K562 (cell line): ENCODE measurements around the gene NMUR1. TPM values are rescaled to one million over a fixed set of nuclear protein-coding genes. Genes with fewer than 3 reads are reported as not detected.

Experiments
- ATAC-seq: fragments of 200-7000 bp; cut with Tn5 transposase; 3 replicates; pipeline ENCODE4 v1.9.1; 2020; ENCODE audit warnings: moderate library complexity
- BruUV-seq: library from RNA; stranded (reverse); fragments of 400-500 nt; replicated peaks from 2 replicates; lab custom pipeline; 2021; lab: Mats Ljungman, UMichigan
- CTCF ChIA-PET: fragments of 300-600 bp; formaldehyde crosslinking; extraction: SDS; loops from one replicate; lab custom pipeline; 2021; ENCODE audit warnings: low intra/inter-chr PET ratio; lab: Yijun Ruan, JAX
- POLR2A ChIA-PET: fragments of 300-600, 350-650 bp; sonication (Branson Sonifier 250); formaldehyde crosslinking; extraction: SDS; loops from one replicate; lab custom pipeline; 2021; ENCODE audit warnings: antibody characterized with exemption, inconsistent platforms; lab: Yijun Ruan, JAX
- DNase-seq, 4 experiments: peaks; one replicate each; pipeline versions ENCODE4 v3.0.0 to v3.0.0-alpha.2; 2011 to 2018; ENCODE audit warnings: low spot score in 3 of 4, mixed read lengths in 3 of 4; ENCODE audit errors: extremely low read depth in 1 of 4
- FAIRE-seq: peaks from 2 replicates; lab custom pipeline; 2011; peaks lifted over from hg19 to GRCh38; lab: Jason Lieb, UNC
- H2AFZ ChIP-seq: 2 replicates; pipeline ENCODE4 v1.6.0; 2011; ENCODE audit warnings: low read depth, low read length, control low read depth, inconsistent platforms
- H3K27ac ChIP-seq: fragments of 200-600 bp; 3 replicates; pipeline ENCODE4 v1.8.0; 2011; ENCODE audit warnings: low read depth, mild to moderate bottlenecking, control low read depth, inconsistent platforms, low read length, moderate library complexity, mixed read lengths; ENCODE audit errors: extremely low read depth
- H3K27me3 ChIP-seq, 2 experiments: fragments of 300-600 bp in 1 of 2; 2 replicates in 1 of 2; 3 replicates in 1 of 2; pipeline versions ENCODE4 v1.6.0 to v1.8.0; 2011; ENCODE audit warnings: inconsistent platforms in 2 of 2, low read length in 2 of 2, mild to moderate bottlenecking in 1 of 2, mixed read lengths in 1 of 2, moderate library complexity in 1 of 2; ENCODE audit not compliant: control insufficient read depth in 2 of 2, insufficient read depth in 2 of 2
- H3K36me3 ChIP-seq: fragments of 300-600 bp; 3 replicates; pipeline ENCODE4 v1.8.0; 2011; ENCODE audit warnings: mild to moderate bottlenecking, low read length, inconsistent platforms; ENCODE audit not compliant: control insufficient read depth, insufficient read depth
- H3K4me1 ChIP-seq, 2 experiments: fragments of 200-600 bp in 1 of 2; replicated peaks in 1 of 2; 2 replicates in 1 of 2; 3 replicates in 1 of 2; pipeline versions ENCODE4 v1.5.1 to v1.8.0; 2011; ENCODE audit warnings: inconsistent platforms in 2 of 2, low read length in 2 of 2, mild to moderate bottlenecking in 1 of 2, mixed read lengths in 1 of 2, moderate library complexity in 1 of 2; ENCODE audit not compliant: control insufficient read depth in 2 of 2, insufficient read depth in 2 of 2
- H3K4me2 ChIP-seq: 2 replicates; pipeline ENCODE4 v1.6.1; 2011; ENCODE audit warnings: low read length, control low read depth, inconsistent platforms, mixed read lengths; ENCODE audit not compliant: insufficient read depth
- H3K4me3 ChIP-seq: fragments of 200-600 bp; sonication (generic), shearing (Covaris generic); 2 replicates; pipeline ENCODE4 v1.5.1; 2016; ENCODE audit warnings: control low read depth, inconsistent platforms
- H3K79me2 ChIP-seq: fragments of 200-600 bp; 3 replicates; pipeline ENCODE4 v1.8.0; 2011; ENCODE audit warnings: low read length, inconsistent platforms; ENCODE audit not compliant: control insufficient read depth, insufficient read depth
- H3K9ac ChIP-seq, 2 experiments: 2 replicates each; pipeline versions ENCODE4 v1.6.0 to v1.6.1; 2011; ENCODE audit warnings: low read depth in 2 of 2, low read length in 2 of 2, control low read depth in 1 of 2, inconsistent platforms in 1 of 2, mild to moderate bottlenecking in 1 of 2, mixed read lengths in 1 of 2; ENCODE audit not compliant: insufficient read depth in 1 of 2
- H3K9me1 ChIP-seq: one replicate; pipeline ENCODE4 v1.6.0; 2011; ENCODE audit warnings: inconsistent platforms, mild to moderate bottlenecking, low read length, moderate library complexity; ENCODE audit not compliant: control insufficient read depth, insufficient read depth
- H3K9me3 ChIP-seq: replicated peaks from 2 replicates; pipeline ENCODE4 v1.5.1; 2011; ENCODE audit warnings: low read depth, low read length, inconsistent platforms; ENCODE audit not compliant: control insufficient read depth, insufficient read depth
- H4K20me1 ChIP-seq: replicated peaks from 2 replicates; pipeline ENCODE4 v1.6.1; 2011; ENCODE audit warnings: low read length, inconsistent platforms, mixed read lengths; ENCODE audit not compliant: control insufficient read depth, insufficient read depth
- CBX5 ChIP-seq: IDR thresholded peaks from 2 replicates; pipeline ENCODE4 v1.6.1; 2014; ENCODE audit warnings: low read depth, borderline replicate concordance
- EP400 ChIP-seq: fragments of 450-650 bp; IDR thresholded peaks from 2 replicates; pipeline ENCODE4 v1.6.1; 2017; ENCODE audit warnings: antibody characterized with exemption, mild to moderate bottlenecking, moderate library complexity
- MEF2A ChIP-seq: IDR thresholded peaks from 2 replicates; pipeline ENCODE4 v1.6.1; 2011; ENCODE audit warnings: low read depth, mild to moderate bottlenecking, low read length, moderate library complexity; ENCODE audit not compliant: control insufficient read depth
- MGA ChIP-seq: fragments of 450-650 bp; IDR thresholded peaks from 2 replicates; pipeline ENCODE4 v1.6.1; 2016; ENCODE audit warnings: mild to moderate bottlenecking, moderate library complexity
- NCOR1 ChIP-seq: fragments of 450-650 bp; IDR thresholded peaks from 2 replicates; pipeline ENCODE4 v1.6.1; 2016; ENCODE audit warnings: mild to moderate bottlenecking, moderate library complexity
- PHF20 ChIP-seq: fragments of 450-650 bp; IDR thresholded peaks from 2 replicates; pipeline ENCODE4 v1.6.1; 2018; ENCODE audit not compliant: partially characterized antibody
- POLR2H ChIP-seq: IDR thresholded peaks from 2 replicates; pipeline ENCODE4 v1.6.1; 2016; ENCODE audit warnings: missing genetic modification characterization, low read depth, mild to moderate bottlenecking, control low read depth, missing compliant biosample characterization, moderate library complexity
- SMAD3 ChIP-seq: fragments of 450-650 bp; formaldehyde crosslinking; conservative IDR thresholded peaks from 2 replicates; pipeline ENCODE4 v1.4.0; 2020; ENCODE audit warnings: mild to moderate bottlenecking
- SRSF9 ChIP-seq: fragments of 200-400 bp; formaldehyde crosslinking; IDR thresholded peaks from 2 replicates; pipeline ENCODE4 v1.6.1; 2017; ENCODE audit warnings: low read depth, low read length, borderline replicate concordance
- ZNF324 ChIP-seq: fragments of 250-450 bp; sonication (Bioruptor Pico); IDR thresholded peaks from 2 replicates; pipeline ENCODE4 v1.4.0; 2020; ENCODE audit warnings: mild to moderate bottlenecking
- WGBS: fragments of 100-300 bp; shearing (Covaris generic); methylation state at CpG from one replicate; pipeline ENCODE4 v1.1.6; 2016; ENCODE audit warnings: low coverage, mixed read lengths; ENCODE audit not compliant: insufficient coverage; ENCODE audit errors: missing lambda C conversion rate; 5-methylcytosine and 5-hydroxymethylcytosine counted together
- in situ Hi-C: fragments of 300-500 bp; cut with MboI; formaldehyde crosslinking; loops from 4 replicates; pipeline ENCODE4 v1.15.0; 2018; ENCODE audit warnings: inconsistent platforms, mixed read lengths
- intact Hi-C: fragments of 100-400 bp; cut with micrococcal nuclease; formaldehyde crosslinking; loops from 2 replicates; pipeline ENCODE4 v1.14.2; 2022
- polyA plus RNA-seq, 8 experiments: library from polyadenylated mRNA; depleted of rRNA in 4 of 8; stranded (reverse) in 5 of 8; unstranded in 3 of 8; fragments of >200 nt; fragmentation: Nextera tagmentation in 2 of 8; fragmentation: Illumina TruSeq in 1 of 8; extraction: Ambion mirVana in 2 of 8; extraction: Trizol in 1 of 8; gene quantifications; 2 replicates each; pipeline versions ENCODE4 v1.2.1 to v1.2.3, GENCODE V29; 2011 to 2014; ENCODE audit warnings: inconsistent platforms in 1 of 8, missing spikeins in 1 of 8
- total RNA-seq, 7 experiments: library from RNA; depleted of rRNA in 6 of 7; stranded (reverse); fragments of >200 nt in 6 of 7; fragmentation: Illumina TruSeq in 2 of 7; extraction: Trizol in 2 of 7; gene quantifications; 2 replicates each; pipeline versions ENCODE4 v1.2.1 to v1.2.3, GENCODE V29; 2011 to 2021; ENCODE audit warnings: low replicate concordance in 1 of 7

Gene NMUR1
- total and polyA plus RNA-seq, 9 of the 15 experiments (the other 6 are each of a cell fraction or from before 2014, with no cell fraction given) = 0.01 to 0.27 (median 0.15) TPM

DNA sequence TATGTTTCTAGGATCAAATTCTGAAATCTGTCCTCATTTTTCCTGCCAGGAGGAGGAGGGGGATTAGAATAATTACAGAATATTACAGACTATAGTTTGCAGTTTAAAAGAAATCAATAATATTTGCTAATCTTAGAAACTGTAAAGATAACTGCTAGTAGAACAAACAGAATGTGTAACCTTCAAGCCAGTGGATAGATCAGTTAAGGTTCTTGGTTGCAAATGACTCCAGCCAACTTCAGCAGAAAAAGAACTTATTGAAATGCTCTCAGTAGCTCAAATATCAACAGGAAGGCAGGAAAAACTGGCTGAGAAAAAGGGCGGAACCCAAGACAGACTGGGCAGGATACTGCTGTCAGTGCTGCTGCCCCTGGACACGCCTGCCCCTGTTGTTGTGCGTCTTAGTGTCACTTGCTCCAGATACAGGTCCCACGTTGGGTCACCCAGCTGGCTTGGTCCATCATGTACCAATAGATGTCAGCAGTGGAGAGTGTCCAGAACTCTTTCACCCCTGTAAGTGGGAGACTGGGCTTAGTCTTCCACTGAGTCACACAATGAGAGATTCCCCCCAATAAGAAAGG lies 10.2 kb downstream of the NMUR1 start:
- no peak for FAIRE-seq
- Histone ChIP-seq H2AFZ (peak overlapping the region; percentile 31; the same call in 1 of the 2 replicates), H3K4me1 (peaks cover 9 to 18% of the 10 kb centered on the region in 2 experiments; a peak in 4 of 5 replicates), H3K27ac (no peak overlapping the region), H3K9ac (no peak overlapping the region), H3K36me3 (no peaks in the 10 kb centered on the region), H3K9me3 (no peaks in the 10 kb centered on the region), H3K4me3 (no peak overlapping the region), H3K4me2 (no peak overlapping the region), H4K20me1 (no peaks in the 10 kb centered on the region), H3K79me2 (peaks cover 5% of the 10 kb centered on the region; the same call in 2 of the 3 replicates), H3K9me1 (peaks cover 2% of the 10 kb centered on the region), H3K27me3 (no peaks in the 10 kb centered on the region; a peak in 1 of 5 replicates)
- no peak; the same call in 2 of the 3 replicates for ATAC-seq
- in situ Hi-C loops = loop anchor here (5.0 kb wide), 1 partner anchor 32 kb away; no protein-coding TSS in a partner anchor
- ChIA-PET POLR2A (no interaction called here), CTCF (no interaction called here)
- intact Hi-C loops = loop anchor here (5.0 kb wide), 1 partner anchor 82 kb away; no protein-coding TSS in a partner anchor
- peak in 1 of 4 experiments; percentile 4 for DNase-seq
- WGBS = 24% methylated on average over 4 of the region's 4 CpGs
- no TSS peak for BruUV-seq
- TF ChIP-seq SMAD3 (CRISPR knock-in tag) (no peak), EP400 (no peak), SRSF9 (no peak), PHF20 (no peak), CBX5 (no peak), NCOR1 (no peak), MEF2A (no peak), ZNF324 (no peak), POLR2H (tag) (no peak), MGA (no peak)
